Activated T-helper 2 cell treated with anti-CD3 and anti-CD28 coated beads, Interferon-gamma antibody, Interleukin-2, Interleukin-4, amounts not matched to agents 10 μg/mL and 5 μg/mL and 100 μg/mL, durations not matched to agents 14 hours and 24 hours and 36 hours (primary cell): ENCODE data around the gene ACTL6A. TPM values are rescaled to one million over a fixed set of nuclear protein-coding genes. Genes with fewer than 3 reads are reported as not detected.

Experiments used
- DNase-seq: peaks from one replicate; pipeline ENCODE4 v3.0.0; 2021; ENCODE audit warnings: low spot score
- H3K27ac Mint-ChIP-seq: one replicate; pipeline ENCODE4 v1.8.0; 2021; ENCODE audit warnings: mixed read lengths
- H3K27me3 Mint-ChIP-seq: one replicate; pipeline ENCODE4 v1.8.0; 2021; ENCODE audit warnings: low read depth, mixed read lengths
- H3K36me3 Mint-ChIP-seq: one replicate; pipeline ENCODE4 v1.8.0; 2021; ENCODE audit warnings: low read depth, mixed read lengths
- H3K4me1 Mint-ChIP-seq: one replicate; pipeline ENCODE4 v1.8.0; 2021; ENCODE audit warnings: low read depth, mixed read lengths
- H3K4me3 Mint-ChIP-seq: one replicate; pipeline ENCODE4 v1.8.0; 2021; ENCODE audit warnings: low read depth, mild to moderate bottlenecking, moderate library complexity, mixed read lengths
- H3K9me3 Mint-ChIP-seq: one replicate; pipeline ENCODE4 v1.8.0; 2021; ENCODE audit warnings: mixed read lengths
- intact Hi-C: fragments of 100-400 bp; cut with micrococcal nuclease; formaldehyde crosslinking; loops from one replicate; pipeline ENCODE4 v1.15.1; 2023
- total RNA-seq: library from RNA; stranded (reverse); gene quantifications from 2 replicates; pipeline ENCODE4 v1.2.3, GENCODE V29; 2022

Gene ACTL6A
- total RNA-seq, 1 donor from 2014 or later: 121 TPM

DNA sequence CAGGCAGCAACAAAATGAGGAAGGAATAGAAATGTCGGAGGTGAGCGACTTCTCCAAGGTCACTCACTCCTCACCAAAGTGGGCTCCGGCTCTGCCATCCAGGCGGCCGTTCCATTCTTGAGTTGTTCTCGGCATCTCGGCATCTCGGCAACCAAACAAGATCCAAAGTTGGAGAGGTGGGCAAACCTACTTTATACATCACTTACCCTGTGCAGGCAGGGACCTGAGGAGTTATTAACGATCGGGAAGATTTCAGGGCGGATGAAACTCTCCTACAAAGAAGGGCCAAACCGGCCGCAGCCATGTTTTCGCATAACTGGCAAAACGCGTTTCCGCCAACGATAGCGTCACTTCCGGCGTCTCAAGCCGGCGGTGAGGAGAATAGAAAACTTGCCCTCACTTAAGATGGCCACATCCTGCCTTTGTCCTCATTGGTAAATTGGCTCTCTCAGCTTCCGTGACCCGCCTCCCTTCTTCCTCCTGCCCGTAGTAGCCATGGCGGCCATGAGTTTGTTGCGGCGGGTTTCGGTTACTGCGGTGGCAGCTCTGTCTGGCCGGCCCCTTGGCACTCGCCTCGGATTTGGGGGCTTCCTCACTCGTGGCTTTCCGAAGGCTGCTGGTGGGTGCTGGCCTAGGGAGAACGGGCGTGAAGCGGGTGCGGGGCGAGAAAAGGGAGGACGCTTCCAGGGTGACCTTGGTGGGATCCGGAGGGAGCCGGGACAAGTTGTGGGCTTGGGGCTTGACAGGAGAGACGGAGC, 41.8 kb downstream of the ACTL6A start, which contains the start of the genes MRPL47 and NDUFB5:
MRPL47 (minus strand) TSS at position 318 of the 758 bp plus-strand sequence; CDS start at position 304, 14 bp downstream.
NDUFB5 (plus strand) TSS at position 474 of the 758 bp plus-strand sequence; CDS start at position 496, 22 bp downstream.
- Mint-ChIP-seq H3K9me3 (no peaks in the 10 kb centered on the region), H3K4me3 (peak within 1 kb of the TSS; percentile 99), H3K4me1 (peaks cover 31% of the 10 kb centered on the region), H3K27me3 (no peaks in the 10 kb centered on the region), H3K27ac (peak within 1 kb of the TSS; percentile 99), H3K36me3 (peaks cover 36% of the 10 kb centered on the region)
- intact Hi-C loops: loop anchor here (1.0 to 5.0 kb wide), 7 partner anchors 42 to 998 kb away; partner anchors contain the start of genes ACTL6A, MFN1, PIK3CA and TTC14
- DNase-seq: peak; percentile 91

DNA sequence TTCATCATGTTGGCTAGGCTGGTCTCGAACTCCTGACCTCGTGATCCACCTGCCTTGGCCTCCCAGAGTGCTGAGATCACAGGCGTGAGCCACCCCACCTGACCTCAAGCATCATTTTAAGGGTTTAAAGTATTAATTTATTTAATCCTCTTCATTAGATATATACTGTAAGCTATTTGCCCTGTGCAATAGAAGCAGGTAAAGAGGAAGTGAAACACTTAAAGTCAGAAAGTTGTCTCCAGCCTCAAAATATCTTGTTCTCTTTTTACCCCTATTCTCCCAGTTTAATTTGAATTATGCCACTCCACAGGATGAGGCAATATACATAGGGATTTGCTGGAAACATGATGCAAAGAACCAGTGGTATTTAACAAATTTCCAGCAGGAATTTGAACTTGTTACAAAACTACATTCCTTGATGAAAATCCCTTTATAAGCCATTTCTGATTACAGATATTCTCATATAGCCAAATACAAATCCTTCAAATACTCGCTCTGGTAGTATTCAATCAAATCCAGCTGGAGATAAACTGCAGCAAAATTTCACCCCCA, 43.9 kb downstream of the ACTL6A start:
- peaks cover 37% of the 10 kb centered on the region for H3K4me1 Mint-ChIP-seq
- peak overlapping the region; percentile 51 for H3K4me3 Mint-ChIP-seq
- H3K27ac Mint-ChIP-seq: no peak overlapping the region
- no peaks in the 10 kb centered on the region for H3K9me3 Mint-ChIP-seq
- peaks cover 27% of the 10 kb centered on the region for H3K36me3 Mint-ChIP-seq
- no peak for DNase-seq
- H3K27me3 Mint-ChIP-seq: no peaks in the 10 kb centered on the region
- intact Hi-C loops: loop anchor here (5.0 kb wide), 1 partner anchor 996 kb away; the partner anchor contains the start of gene TTC14

DNA sequence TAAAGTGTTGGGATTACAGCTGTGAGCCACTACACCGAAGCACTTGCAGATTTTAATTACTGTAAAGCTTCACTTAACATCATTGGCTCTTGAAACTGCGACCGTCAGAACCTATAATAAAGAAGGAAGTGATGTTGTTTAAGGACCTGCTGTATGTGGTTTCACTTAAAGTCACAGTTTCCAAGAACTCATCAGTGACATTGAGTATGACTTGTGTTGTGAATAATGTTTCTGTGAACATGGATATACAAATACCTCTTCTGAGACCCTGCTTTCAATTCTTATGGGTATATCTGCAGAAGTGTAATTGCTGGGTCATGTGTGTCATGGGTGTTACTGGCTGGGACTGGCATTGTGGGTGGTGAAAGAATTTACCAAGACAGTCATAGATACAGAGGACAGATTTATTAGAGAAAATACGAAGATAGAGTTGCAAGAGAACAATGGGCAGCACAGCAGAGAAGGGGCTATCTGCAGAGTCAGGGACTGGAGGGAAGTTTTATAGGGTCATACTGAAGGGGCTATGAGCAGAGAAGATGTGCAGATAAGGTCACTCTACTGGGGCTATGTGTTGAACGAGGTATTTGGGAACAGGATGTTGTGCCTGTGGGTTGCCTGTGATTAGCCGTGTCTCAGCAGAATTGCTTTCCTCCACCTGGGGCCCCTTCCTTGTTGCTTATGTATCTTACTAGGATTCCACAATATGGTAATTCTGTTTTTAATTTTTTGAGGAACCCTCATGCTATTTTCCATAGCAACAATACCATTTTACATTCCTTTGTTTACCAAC, 46.4 kb downstream of the ACTL6A start:
- H3K4me3 Mint-ChIP-seq: peak overlapping the region; percentile 74
- peaks cover 32% of the 10 kb centered on the region for H3K36me3 Mint-ChIP-seq
- H3K9me3 Mint-ChIP-seq: no peaks in the 10 kb centered on the region
- peak; percentile 25 for DNase-seq
- peak overlapping the region; percentile 97 for H3K27ac Mint-ChIP-seq
- intact Hi-C loops: loop anchor here (1.0 to 5.0 kb wide), 5 partner anchors 35 to 993 kb away; partner anchors contain the start of genes ACTL6A, TTC14, USP13 and ZNF639
- no peaks in the 10 kb centered on the region for H3K27me3 Mint-ChIP-seq
- peaks cover 47% of the 10 kb centered on the region for H3K4me1 Mint-ChIP-seq

DNA sequence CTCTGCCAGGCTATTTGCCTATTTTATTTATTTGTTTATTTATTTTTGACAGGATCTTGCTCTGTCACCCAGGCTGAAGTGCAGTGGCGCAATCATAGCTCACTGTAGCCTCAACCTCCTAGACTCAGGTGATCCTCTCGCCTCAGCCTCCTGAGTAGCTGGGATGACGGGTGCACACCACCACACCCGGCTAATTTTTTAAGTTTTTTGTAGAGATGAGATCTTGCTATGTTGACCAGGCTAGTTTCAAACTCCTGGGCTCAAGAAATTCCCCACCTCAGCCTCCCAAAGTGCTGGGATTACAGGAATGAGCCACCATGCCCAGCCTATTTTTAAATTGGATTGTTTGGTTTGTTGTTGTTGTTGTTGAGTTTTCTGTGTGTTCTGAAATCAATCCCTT, 47.3 kb downstream of the ACTL6A start:
- H3K4me1 Mint-ChIP-seq: peaks cover 45% of the 10 kb centered on the region
- H3K9me3 Mint-ChIP-seq: no peaks in the 10 kb centered on the region
- no peak for DNase-seq
- no peaks in the 10 kb centered on the region for H3K27me3 Mint-ChIP-seq
- peak overlapping the region; percentile 97 for H3K27ac Mint-ChIP-seq
- intact Hi-C loops: no loop called here
- H3K36me3 Mint-ChIP-seq: peaks cover 32% of the 10 kb centered on the region
- no peak overlapping the region for H3K4me3 Mint-ChIP-seq

DNA sequence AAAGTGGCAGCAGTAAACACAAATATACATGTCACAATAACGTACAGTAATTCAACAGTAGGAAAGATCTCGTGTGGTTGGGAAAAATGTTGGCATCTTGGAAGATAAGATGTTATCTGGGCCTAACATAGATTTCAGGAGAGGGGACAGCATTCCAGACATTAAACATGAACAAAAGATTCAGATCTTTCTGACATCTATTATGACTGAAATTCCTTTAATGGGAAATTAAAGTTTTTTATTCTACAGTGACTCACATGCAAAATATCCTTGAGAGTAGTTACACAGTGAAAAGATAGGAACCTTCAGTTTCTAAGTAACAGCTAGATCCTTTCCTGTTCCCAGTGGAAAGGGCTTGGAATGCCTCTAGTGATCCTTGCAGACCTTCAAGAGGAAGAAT, 51.1 kb downstream of the ACTL6A start:
- H3K27me3 Mint-ChIP-seq: no peaks in the 10 kb centered on the region
- no peaks in the 10 kb centered on the region for H3K9me3 Mint-ChIP-seq
- no peak overlapping the region for H3K4me3 Mint-ChIP-seq
- peaks cover 27% of the 10 kb centered on the region for H3K4me1 Mint-ChIP-seq
- H3K27ac Mint-ChIP-seq: no peak overlapping the region
- DNase-seq: no peak
- peaks cover 40% of the 10 kb centered on the region for H3K36me3 Mint-ChIP-seq
- intact Hi-C loops: no loop called here

DNA sequence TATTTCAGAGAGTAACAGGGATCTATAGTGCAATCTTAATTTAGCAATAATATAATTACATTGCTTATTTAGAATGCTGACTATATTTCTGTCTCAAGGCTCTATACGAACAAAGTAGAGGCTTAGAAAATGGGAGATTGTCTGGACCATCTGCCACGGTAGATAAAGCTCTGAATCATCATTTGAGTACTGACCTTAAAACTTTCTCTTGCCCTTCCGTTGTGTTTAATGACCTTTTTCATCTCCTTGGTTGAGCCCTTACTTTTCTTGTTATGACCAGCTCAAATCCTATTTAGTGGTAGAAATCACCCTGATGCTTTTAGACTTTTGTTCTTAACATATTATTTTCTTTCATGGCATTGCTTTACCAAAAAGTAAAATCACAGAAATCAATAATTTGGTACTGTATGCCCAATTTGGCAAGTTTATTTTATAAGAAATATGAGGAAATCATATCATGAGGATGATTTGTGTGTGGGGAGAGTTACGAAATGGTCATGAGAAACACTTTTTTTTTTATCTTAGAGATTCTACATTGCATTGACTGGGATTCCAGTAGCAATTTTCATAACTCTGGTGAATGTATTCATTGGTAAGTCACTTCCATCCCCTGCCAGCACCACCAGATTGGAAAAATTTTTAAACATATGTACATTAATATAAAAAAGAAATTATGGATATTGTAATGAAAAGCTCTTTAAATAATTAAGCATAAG, 52.9 kb downstream of the ACTL6A start:
- intact Hi-C loops: no loop called here
- Mint-ChIP-seq H3K27me3 (no peaks in the 10 kb centered on the region), H3K4me1 (peaks cover 17% of the 10 kb centered on the region), H3K27ac (no peak overlapping the region), H3K36me3 (peaks cover 48% of the 10 kb centered on the region), H3K4me3 (no peak overlapping the region), H3K9me3 (no peaks in the 10 kb centered on the region)
- no peak for DNase-seq

DNA sequence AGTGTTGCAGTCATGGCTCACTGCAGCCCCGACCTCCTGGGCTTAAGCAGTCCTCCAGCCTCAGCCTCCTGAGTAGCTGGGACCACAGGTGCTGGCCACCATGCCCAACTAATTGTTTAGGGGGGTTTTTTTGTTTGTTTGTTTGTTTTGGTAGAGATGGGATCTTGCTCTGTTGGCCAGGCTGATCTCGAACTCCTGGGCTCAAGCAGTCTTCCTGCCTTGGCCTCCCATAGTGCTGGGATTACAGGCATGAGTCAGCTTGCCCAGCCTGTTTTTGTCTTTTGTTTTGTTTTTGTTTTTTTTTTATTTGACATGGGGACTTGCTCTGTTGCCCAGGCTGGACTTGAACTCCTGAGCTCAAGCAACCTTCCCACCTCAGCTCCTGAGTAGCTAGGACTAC, 59.3 kb downstream of the ACTL6A start:
- Mint-ChIP-seq H3K4me3 (no peak overlapping the region), H3K4me1 (no peaks in the 10 kb centered on the region), H3K27ac (no peak overlapping the region), H3K27me3 (no peaks in the 10 kb centered on the region), H3K36me3 (peaks cover 69% of the 10 kb centered on the region), H3K9me3 (no peaks in the 10 kb centered on the region)
- no peak for DNase-seq
- intact Hi-C loops: no loop called here

DNA sequence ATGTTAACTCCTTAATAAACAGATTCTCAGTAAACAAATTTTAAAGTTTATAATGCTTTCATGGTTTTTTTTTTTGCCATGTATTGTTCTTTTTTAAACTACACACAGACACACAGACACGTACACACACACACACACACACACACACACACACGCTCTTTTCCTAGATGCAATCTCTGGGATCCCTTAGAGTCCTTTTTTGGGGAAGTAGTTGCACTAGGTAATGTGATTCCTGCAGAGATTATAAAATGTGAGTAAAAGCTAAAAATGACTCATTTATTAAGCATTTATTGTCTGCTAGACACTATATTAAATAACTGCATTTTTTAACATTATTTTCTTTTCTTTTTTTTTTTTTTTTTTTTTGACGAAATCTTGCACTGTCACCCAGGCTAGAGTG, 61.7 kb downstream of the ACTL6A start:
- no peak for DNase-seq
- Mint-ChIP-seq H3K4me3 (no peak overlapping the region), H3K9me3 (no peaks in the 10 kb centered on the region)

DNA sequence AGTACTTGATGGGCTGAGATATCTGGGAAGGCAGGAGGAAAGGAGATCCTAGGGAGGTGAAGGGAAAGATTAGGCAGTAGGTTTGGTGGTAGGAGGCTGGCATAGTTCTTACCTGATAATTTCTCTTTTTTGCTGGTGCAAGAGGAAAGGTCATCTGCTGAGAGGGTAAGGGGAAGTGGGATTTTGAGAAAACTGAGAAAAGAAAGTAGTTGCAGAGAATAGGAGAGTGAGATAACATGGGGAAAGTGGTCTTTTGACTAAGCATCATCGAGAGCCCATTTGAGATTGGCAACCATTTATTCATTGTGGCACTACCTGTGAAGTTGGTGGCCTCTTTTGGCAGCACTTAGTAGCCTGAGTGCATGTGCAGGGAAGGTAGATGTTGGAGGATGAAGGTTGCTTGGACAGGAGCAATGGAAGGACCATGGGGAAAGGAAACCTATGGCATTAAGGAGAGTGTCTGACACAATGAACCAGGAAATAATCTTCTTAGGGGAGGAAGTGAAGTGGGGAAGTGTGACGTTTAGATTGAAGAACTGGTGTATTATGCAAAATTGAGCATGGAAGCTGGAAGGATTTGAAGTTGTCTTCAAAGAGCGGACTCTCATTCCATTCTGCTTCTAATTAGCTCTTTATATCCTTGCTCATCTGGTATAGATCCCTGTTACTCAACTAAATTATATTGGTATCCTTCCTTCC, 68.2 kb downstream of the ACTL6A start:
- no peak overlapping the region for H3K27ac Mint-ChIP-seq
- intact Hi-C loops: no loop called here
- no peak for DNase-seq
- no peaks in the 10 kb centered on the region for H3K9me3 Mint-ChIP-seq
- H3K4me3 Mint-ChIP-seq: no peak overlapping the region
- H3K4me1 Mint-ChIP-seq: no peaks in the 10 kb centered on the region
- peaks cover under 1% of the 10 kb centered on the region for H3K36me3 Mint-ChIP-seq
- H3K27me3 Mint-ChIP-seq: no peaks in the 10 kb centered on the region

More for the DNA sequence above, 61.7 kb downstream of the ACTL6A start:
- intact Hi-C loops: no loop called here
- Mint-ChIP-seq H3K27me3 (no peaks in the 10 kb centered on the region), H3K36me3 (peaks cover 48% of the 10 kb centered on the region), H3K4me1 (no peaks in the 10 kb centered on the region), H3K27ac (no peak overlapping the region)
